ENCODE data around the gene GPANK1.

GPANK1 gene

GRCh38 chr6:31660381-31661261 lies 4.2 kb downstream of the GPANK1 start, which contains the start of gene C6orf47:
C6orf47 (minus strand) TSS chr6:31660778; CDS start chr6:31659947, 831 bp downstream.
- TF ChIP-seq POLR2AphosphoS5 (IDR thresholded peaks at IDR 0.05; ENCODE audit: low read depth) (peak; percentile 79), SPI1 (IDR thresholded peaks at IDR 0.05; ENCODE audit: borderline replicate concordance, low read depth) (no peak)
- Histone ChIP-seq H3K27ac (replicated peaks) (peak within 1 kb of the TSS; percentile 66), H3K4me3 (replicated peaks; ENCODE audit: insufficient read depth, low read length) (peak within 1 kb of the TSS; percentile 73), H3K27me3 (ENCODE audit: insufficient read depth, poor library complexity, severe bottlenecking) (no peaks in the 10 kb centered on the region)
- DNase-seq (ENCODE audit: low read depth in 1 of 2, low spot score in 1 of 2): peak; percentile 67 to 81

DNA sequence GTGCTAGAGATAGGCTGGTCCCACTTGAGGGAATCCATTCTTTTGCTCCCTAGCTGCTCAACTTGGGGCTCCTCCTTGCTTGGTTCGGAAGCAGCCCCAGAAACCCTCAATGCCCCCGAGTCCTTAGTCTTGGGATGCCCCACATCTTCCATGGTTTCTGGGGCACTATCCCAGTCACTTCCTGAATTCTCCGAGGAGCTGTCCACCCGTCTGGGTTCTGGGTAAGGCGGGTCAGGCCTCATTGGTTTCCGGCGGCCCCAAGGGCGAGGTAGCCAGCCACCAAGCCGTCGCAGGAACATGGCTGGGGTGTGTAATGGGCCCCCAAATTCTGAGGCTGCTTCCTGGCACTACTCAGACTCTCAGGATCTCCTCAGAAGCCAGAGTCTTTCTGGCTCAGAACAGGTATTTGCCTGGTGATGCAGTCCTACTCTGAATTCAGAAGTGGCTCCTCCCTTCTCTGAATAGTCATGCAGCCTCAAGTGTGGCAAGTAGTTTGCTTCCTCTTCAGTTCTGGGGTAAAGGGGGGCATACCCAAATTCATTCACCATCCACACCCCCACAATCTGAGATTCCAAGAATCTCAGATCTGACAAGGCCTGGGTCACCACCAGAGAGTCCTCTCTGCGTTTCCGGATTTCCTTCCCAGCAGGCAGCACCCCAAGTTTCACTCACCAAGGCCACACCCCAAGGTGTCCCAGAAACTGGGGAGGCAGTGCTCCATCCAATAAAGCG lies 5.0 kb downstream of the GPANK1 start:
- no peak for TF ChIP-seq POLR2AphosphoS5 (IDR thresholded peaks at IDR 0.05; ENCODE audit: low read depth)
- TF ChIP-seq, protein P1, sequence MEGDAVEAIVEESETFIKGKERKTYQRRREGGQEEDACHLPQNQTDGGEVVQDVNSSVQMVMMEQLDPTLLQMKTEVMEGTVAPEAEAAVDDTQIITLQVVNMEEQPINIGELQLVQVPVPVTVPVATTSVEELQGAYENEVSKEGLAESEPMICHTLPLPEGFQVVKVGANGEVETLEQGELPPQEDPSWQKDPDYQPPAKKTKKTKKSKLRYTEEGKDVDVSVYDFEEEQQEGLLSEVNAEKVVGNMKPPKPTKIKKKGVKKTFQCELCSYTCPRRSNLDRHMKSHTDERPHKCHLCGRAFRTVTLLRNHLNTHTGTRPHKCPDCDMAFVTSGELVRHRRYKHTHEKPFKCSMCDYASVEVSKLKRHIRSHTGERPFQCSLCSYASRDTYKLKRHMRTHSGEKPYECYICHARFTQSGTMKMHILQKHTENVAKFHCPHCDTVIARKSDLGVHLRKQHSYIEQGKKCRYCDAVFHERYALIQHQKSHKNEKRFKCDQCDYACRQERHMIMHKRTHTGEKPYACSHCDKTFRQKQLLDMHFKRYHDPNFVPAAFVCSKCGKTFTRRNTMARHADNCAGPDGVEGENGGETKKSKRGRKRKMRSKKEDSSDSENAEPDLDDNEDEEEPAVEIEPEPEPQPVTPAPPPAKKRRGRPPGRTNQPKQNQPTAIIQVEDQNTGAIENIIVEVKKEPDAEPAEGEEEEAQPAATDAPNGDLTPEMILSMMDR (IDR thresholded peaks at IDR 0.05; ENCODE audit: insufficient read depth, low read length): no peak
- TF ChIP-seq, protein P2, sequence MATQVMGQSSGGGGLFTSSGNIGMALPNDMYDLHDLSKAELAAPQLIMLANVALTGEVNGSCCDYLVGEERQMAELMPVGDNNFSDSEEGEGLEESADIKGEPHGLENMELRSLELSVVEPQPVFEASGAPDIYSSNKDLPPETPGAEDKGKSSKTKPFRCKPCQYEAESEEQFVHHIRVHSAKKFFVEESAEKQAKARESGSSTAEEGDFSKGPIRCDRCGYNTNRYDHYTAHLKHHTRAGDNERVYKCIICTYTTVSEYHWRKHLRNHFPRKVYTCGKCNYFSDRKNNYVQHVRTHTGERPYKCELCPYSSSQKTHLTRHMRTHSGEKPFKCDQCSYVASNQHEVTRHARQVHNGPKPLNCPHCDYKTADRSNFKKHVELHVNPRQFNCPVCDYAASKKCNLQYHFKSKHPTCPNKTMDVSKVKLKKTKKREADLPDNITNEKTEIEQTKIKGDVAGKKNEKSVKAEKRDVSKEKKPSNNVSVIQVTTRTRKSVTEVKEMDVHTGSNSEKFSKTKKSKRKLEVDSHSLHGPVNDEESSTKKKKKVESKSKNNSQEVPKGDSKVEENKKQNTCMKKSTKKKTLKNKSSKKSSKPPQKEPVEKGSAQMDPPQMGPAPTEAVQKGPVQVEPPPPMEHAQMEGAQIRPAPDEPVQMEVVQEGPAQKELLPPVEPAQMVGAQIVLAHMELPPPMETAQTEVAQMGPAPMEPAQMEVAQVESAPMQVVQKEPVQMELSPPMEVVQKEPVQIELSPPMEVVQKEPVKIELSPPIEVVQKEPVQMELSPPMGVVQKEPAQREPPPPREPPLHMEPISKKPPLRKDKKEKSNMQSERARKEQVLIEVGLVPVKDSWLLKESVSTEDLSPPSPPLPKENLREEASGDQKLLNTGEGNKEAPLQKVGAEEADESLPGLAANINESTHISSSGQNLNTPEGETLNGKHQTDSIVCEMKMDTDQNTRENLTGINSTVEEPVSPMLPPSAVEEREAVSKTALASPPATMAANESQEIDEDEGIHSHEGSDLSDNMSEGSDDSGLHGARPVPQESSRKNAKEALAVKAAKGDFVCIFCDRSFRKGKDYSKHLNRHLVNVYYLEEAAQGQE (IDR thresholded peaks at IDR 0.05; ENCODE audit: insufficient replicate concordance, low read depth): peak; percentile 91
- no peak for TF ChIP-seq GABPA (IDR thresholded peaks at IDR 0.05; ENCODE audit: low read depth)
- TF ChIP-seq SPI1 (IDR thresholded peaks at IDR 0.05; ENCODE audit: borderline replicate concordance, low read depth): peak; percentile 60
- Histone ChIP-seq H3K27ac (replicated peaks) (peak overlapping the region; percentile 66), H3K27me3 (ENCODE audit: insufficient read depth, poor library complexity, severe bottlenecking) (no peaks in the 10 kb centered on the region), H3K4me3 (replicated peaks; ENCODE audit: insufficient read depth, low read length) (peak overlapping the region; percentile 73)
- DNase-seq (ENCODE audit: low read depth in 1 of 2, low spot score in 1 of 2): peak in 1 of 2 experiments; percentile 59

GRCh38 chr6:31658983-31659648 lies 5.7 kb downstream of the GPANK1 start:
- no peak for DNase-seq (ENCODE audit: low read depth in 1 of 2, low spot score in 1 of 2)
- Histone ChIP-seq H3K27me3 (ENCODE audit: insufficient read depth, poor library complexity, severe bottlenecking) (no peaks in the 10 kb centered on the region), H3K4me3 (replicated peaks; ENCODE audit: insufficient read depth, low read length) (peak overlapping the region; percentile 73), H3K27ac (replicated peaks) (peak overlapping the region; percentile 66)
- TF ChIP-seq, protein P1 (IDR thresholded peaks at IDR 0.05; ENCODE audit: insufficient read depth, low read length): no peak
- TF ChIP-seq SPI1 (IDR thresholded peaks at IDR 0.05; ENCODE audit: borderline replicate concordance, low read depth) (no peak), GABPA (IDR thresholded peaks at IDR 0.05; ENCODE audit: low read depth) (no peak), POLR2AphosphoS5 (IDR thresholded peaks at IDR 0.05; ENCODE audit: low read depth) (0 out of 2 replicates have a peak, but pooled peaks have one; percentile 9)
- TF ChIP-seq, protein P2 (IDR thresholded peaks at IDR 0.05; ENCODE audit: insufficient replicate concordance, low read depth): no peak

Measured in HL-60 (cell line).